Keratinocyte (primary cell): Measurements from ENCODE around the gene SPRED3. TPM values are rescaled to one million over a fixed set of nuclear protein-coding genes. Genes with fewer than 3 reads are reported as not detected.

Experiments
- DNase-seq: peaks from one replicate; pipeline ENCODE4 v3.0.0-alpha.2; 2011; ENCODE audit warnings: low read depth, missing footprints, low spot score
- FAIRE-seq: peaks from 2 replicates; lab custom pipeline; 2011; peaks lifted over from hg19 to GRCh38; lab: Jason Lieb, UNC
- H2AFZ ChIP-seq: 2 replicates; pipeline ENCODE4 v1.6.0; 2012; ENCODE audit warnings: low read length, control low read depth, inconsistent platforms; ENCODE audit not compliant: control insufficient read depth
- H3K27ac ChIP-seq: 2 replicates; pipeline ENCODE4 v1.5.1; 2011; ENCODE audit warnings: low read length; ENCODE audit not compliant: control insufficient read depth, insufficient read depth
- H3K27me3 ChIP-seq: 3 replicates; pipeline ENCODE4 v1.6.0; 2011; ENCODE audit warnings: low read length; ENCODE audit not compliant: control insufficient read depth, insufficient read depth; ENCODE audit errors: extremely low read depth
- H3K36me3 ChIP-seq, 2 experiments: 2 replicates in 1 of 2; 3 replicates in 1 of 2; pipeline ENCODE4 v1.5.1; 2011; ENCODE audit warnings: low read length in 2 of 2, mild to moderate bottlenecking in 1 of 2; ENCODE audit not compliant: control insufficient read depth in 2 of 2, insufficient read depth in 2 of 2; ENCODE audit errors: extremely low read depth in 1 of 2
- H3K4me1 ChIP-seq: 3 replicates; pipeline ENCODE4 v1.5.1; 2011; ENCODE audit warnings: low read length; ENCODE audit not compliant: control insufficient read depth, insufficient read depth; ENCODE audit errors: extremely low read depth
- H3K4me2 ChIP-seq: 3 replicates; pipeline ENCODE4 v1.6.0; 2011; ENCODE audit warnings: low read depth, low read length; ENCODE audit not compliant: control insufficient read depth, insufficient read depth; ENCODE audit errors: extremely low read depth
- H3K4me3 ChIP-seq, 3 experiments: fragments of 200-600 bp in 1 of 3; sonication (generic) in 1 of 3; 2 replicates in 2 of 3; 3 replicates in 1 of 3; pipeline ENCODE4 v1.5.1; 2011 to 2016; ENCODE audit warnings: low read length in 3 of 3, mild to moderate bottlenecking in 3 of 3, control low read depth in 2 of 3, inconsistent platforms in 1 of 3, low read depth in 1 of 3, mixed read lengths in 1 of 3, mixed run types in 1 of 3, moderate library complexity in 1 of 3; ENCODE audit not compliant: control insufficient read depth in 2 of 3, insufficient read depth in 2 of 3; ENCODE audit errors: extremely low read depth in 1 of 3
- H3K79me2 ChIP-seq: 2 replicates; pipeline ENCODE4 v1.6.0; 2012; ENCODE audit warnings: low read length; ENCODE audit not compliant: control insufficient read depth, insufficient read depth
- H3K9ac ChIP-seq: 3 replicates; pipeline ENCODE4 v1.6.0; 2011; ENCODE audit warnings: low read length; ENCODE audit not compliant: control insufficient read depth, insufficient read depth; ENCODE audit errors: extremely low read depth
- H3K9me1 ChIP-seq: 3 replicates; pipeline ENCODE4 v1.6.0; 2011; ENCODE audit warnings: low read length; ENCODE audit not compliant: control insufficient read depth, insufficient read depth; ENCODE audit errors: extremely low read depth
- H3K9me3 ChIP-seq: 2 replicates; pipeline ENCODE4 v1.5.1; 2012; ENCODE audit warnings: low read depth, low read length; ENCODE audit not compliant: control insufficient read depth
- H4K20me1 ChIP-seq: 3 replicates; pipeline ENCODE4 v1.6.0; 2011; ENCODE audit warnings: low read length; ENCODE audit not compliant: control insufficient read depth, insufficient read depth; ENCODE audit errors: extremely low read depth
- CTCF ChIP-seq, 3 experiments: IDR thresholded peaks in 1 of 3; conservative IDR thresholded peaks in 1 of 3; optimal IDR thresholded peaks in 1 of 3; 2 replicates in 2 of 3; 3 replicates in 1 of 3; pipeline versions ENCODE3 to v1.5.1; 2011; ENCODE audit warnings: low read length in 3 of 3, mild to moderate bottlenecking in 3 of 3, moderate library complexity in 2 of 3, control low read depth in 1 of 3, inconsistent platforms in 1 of 3; ENCODE audit not compliant: insufficient read depth in 2 of 3; ENCODE audit errors: extremely low read depth in 1 of 3
- EZH2 ChIP-seq: IDR thresholded peaks from one replicate; pipeline ENCODE4 v1.6.1; 2012; ENCODE audit warnings: inconsistent platforms, mild to moderate bottlenecking, low read length, moderate library complexity
- dilution Hi-C: fragments of 300-500 bp; cut with MboI; formaldehyde crosslinking; loops from one replicate; pipeline ENCODE4 v1.7.0; 2020; ENCODE audit warnings: low sequenced_read_pairs; ENCODE audit not compliant: extremely low pct_ligation_motif_present
- polyA plus RNA-seq, 5 experiments: library from polyadenylated mRNA; depleted of rRNA in 3 of 5; stranded (reverse) in 3 of 5; stranded (forward) in 1 of 5; unstranded in 1 of 5; fragments of >200 nt; gene quantifications; 1 replicate in 1 of 5; 2 replicates in 3 of 5; 3 replicates in 1 of 5; pipeline versions ENCODE4 v1.2.1 to v1.2.3, GENCODE V29; 2011 to 2012; ENCODE audit warnings: missing spikeins in 2 of 5, low read depth in 1 of 5, low replicate concordance in 1 of 5

SPRED3 gene
- polyA plus RNA-seq, 1 donor (not counting 4 experiments of a cell fraction or from before 2014, with no cell fraction given): 2.6 TPM

DNA sequence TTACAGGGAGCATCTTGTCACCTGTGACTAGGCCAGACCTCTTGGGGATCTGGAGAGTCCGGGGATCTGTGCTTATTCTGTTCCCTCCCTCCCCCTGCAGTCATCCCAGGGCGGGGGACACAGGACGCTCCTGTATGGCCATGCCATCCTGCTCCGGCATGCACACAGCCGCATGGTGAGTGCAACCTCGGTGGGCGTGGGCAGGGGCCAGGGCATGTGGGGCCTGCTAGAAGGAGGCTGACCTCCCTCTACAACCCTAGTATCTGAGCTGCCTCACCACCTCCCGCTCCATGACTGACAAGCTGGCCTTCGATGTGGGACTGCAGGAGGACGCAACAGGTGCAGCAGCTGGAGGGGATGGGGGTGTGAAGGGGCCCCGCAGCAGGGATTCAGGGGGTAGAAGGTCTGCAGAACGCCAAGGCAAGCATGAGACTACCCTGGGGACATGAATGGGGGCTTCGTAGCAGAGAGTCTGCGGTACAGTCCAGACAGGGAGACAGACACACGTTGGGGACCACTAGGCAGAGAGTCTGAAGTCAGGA lies 55.0 kb downstream of the SPRED3 start:
- Histone ChIP-seq H3K79me2 (no peaks in the 10 kb centered on the region), H3K9ac (no peak overlapping the region), H4K20me1 (no peaks in the 10 kb centered on the region), H3K27me3 (no peaks in the 10 kb centered on the region), H3K4me2 (no peak overlapping the region), H3K36me3 (no peaks in the 10 kb centered on the region), H3K4me3 (no peak overlapping the region), H3K4me1 (no peaks in the 10 kb centered on the region), H3K27ac (no peak overlapping the region), H3K9me3 (no peaks in the 10 kb centered on the region), H3K9me1 (no peaks in the 10 kb centered on the region), H2AFZ (no peak overlapping the region)
- dilution Hi-C loops: no loop called here
- TF ChIP-seq CTCF (optimal IDR thresholded peaks at IDR 0.05 in 1 of 3, IDR thresholded peaks at IDR 0.05 in 1 of 3, conservative IDR thresholded peaks at IDR 0.05 in 1 of 3; ENCODE audit: extremely low read depth in 1 of 3, insufficient read depth in 2 of 3, low read length in 3 of 3): no peak
- DNase-seq (no peak), FAIRE-seq (no peak)

DNA sequence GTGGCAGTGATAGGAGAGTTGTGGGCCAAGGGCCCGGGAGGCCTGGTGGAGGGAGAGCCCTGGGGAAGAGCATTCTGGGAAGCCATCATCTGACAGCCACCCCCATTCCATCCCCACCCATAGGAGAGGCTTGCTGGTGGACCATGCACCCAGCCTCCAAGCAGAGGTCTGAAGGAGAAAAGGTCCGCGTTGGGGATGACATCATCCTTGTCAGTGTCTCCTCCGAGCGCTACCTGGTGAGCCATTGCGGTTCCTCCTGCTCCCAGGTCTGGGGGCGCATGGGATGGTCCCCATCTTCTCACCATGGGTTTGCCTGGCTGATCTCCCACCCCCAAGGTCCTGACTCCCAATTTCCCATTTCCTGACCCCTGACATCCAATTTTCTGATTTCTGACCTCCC lies 55.5 kb downstream of the SPRED3 start:
- no peak for FAIRE-seq
- no peaks in the 10 kb centered on the region for H3K9me1 ChIP-seq
- no peak overlapping the region for H3K4me3 ChIP-seq
- no peak overlapping the region for H3K27ac ChIP-seq
- no peaks in the 10 kb centered on the region for H3K79me2 ChIP-seq
- no peak overlapping the region for H3K4me2 ChIP-seq
- H3K27me3 ChIP-seq: no peaks in the 10 kb centered on the region
- H3K36me3 ChIP-seq: no peaks in the 10 kb centered on the region
- H3K9ac ChIP-seq: no peak overlapping the region
- H3K4me1 ChIP-seq: no peaks in the 10 kb centered on the region
- no peak overlapping the region for H2AFZ ChIP-seq
- no peaks in the 10 kb centered on the region for H4K20me1 ChIP-seq
- no peaks in the 10 kb centered on the region for H3K9me3 ChIP-seq
- TF ChIP-seq EZH2 (no peak), CTCF (optimal IDR thresholded peaks at IDR 0.05 in 1 of 3, IDR thresholded peaks at IDR 0.05 in 1 of 3, conservative IDR thresholded peaks at IDR 0.05 in 1 of 3; ENCODE audit: extremely low read depth in 1 of 3, insufficient read depth in 2 of 3, low read length in 3 of 3) (no peak)
- DNase-seq: no peak
- dilution Hi-C loops: no loop called here
